Iris pigment epithelial cell (primary cell): ENCODE results near the gene FLAD1.
A peak's percentile ranks its signal among the peaks of the same experiment; 100 is the strongest.

ENCODE experiments used
- DNase-seq: peaks from one replicate; pipeline ENCODE4 v3.0.0-alpha.2; 2011; ENCODE audit warnings: low read depth

The FLAD1 gene

GRCh38 chr1:155004352-155005075, 21.4 kb downstream of the FLAD1 start:
- DNase-seq: no peak

DNA sequence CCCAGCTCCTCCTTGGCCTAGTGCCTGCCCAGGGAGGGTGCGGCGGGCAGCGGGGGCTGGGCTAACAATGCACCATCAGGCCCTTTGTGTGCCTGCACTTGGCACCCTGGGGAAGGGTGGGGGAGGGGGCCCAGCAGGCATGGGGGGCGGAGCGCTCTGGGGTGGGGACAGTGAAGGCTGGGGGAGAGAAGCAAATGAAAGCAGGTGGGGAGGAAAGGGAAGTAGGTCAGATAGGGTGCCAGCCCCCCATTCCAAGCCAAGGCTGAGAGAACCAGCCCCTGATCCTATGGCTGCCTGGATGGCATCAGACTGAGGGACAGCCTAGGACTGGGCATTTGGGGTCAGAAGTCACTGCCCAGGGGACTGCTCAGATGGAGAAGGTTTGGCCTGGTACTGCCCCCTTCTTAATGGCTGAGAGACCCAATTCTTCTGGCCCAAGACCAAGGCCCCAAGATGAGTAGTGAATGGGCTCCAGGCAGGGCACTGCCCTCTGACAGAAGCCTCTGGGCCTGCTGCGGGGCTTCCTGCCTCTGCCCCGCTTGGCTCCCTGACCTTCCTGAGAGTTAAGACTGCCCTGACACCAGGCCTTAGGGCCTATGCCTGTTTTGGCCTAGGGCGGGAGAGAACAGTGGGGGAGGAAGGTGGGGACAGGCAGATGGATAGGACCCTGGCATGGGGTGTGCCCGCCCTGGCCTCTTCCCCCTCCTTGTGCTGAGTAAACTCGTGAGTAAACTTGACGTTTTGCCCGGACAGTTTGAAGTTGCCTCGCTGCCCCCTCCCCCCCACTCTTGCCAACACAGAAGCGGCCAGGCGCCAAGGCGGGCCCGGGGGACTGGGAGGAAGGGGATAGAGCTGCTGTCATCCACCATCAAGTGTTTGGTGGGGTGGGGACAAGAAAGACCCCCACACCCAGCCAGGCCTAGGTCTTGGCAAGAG, 22.2 kb downstream of the FLAD1 start:
- no peak for DNase-seq

GRCh38 chr1:155006601-155007101, 23.5 kb downstream of the FLAD1 start:
- DNase-seq: no peak

GRCh38 chr1:155007251-155007828, 24.2 kb downstream of the FLAD1 start:
- no peak for DNase-seq

- DNase-seq: no peak
Observed at GRCh38 chr1:155008015-155008941, 25.1 kb downstream of the FLAD1 start.

GRCh38 chr1:155009221-155009711, 26.1 kb downstream of the FLAD1 start:
- DNase-seq: no peak

DNA sequence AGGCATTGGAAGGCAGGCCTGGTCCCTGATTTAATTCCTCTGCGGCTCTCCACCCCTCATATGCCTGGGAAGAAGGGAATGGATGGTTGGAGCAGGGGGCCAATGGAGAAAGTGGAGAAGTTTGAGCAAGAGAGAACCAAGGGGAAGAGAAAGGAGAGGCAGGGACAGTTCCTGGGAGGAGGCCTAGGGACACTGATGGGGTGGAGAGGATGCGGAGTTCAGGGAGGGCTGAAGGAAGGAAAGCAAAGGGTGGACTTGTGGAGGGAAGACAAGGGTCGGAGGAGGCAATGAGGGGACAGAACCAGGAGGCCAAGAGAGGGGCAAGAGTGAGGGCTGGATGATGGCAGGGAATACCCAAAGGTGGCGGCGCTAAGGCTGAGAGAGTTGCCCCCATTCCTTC, 26.6 kb downstream of the FLAD1 start:
- DNase-seq: no peak

DNA sequence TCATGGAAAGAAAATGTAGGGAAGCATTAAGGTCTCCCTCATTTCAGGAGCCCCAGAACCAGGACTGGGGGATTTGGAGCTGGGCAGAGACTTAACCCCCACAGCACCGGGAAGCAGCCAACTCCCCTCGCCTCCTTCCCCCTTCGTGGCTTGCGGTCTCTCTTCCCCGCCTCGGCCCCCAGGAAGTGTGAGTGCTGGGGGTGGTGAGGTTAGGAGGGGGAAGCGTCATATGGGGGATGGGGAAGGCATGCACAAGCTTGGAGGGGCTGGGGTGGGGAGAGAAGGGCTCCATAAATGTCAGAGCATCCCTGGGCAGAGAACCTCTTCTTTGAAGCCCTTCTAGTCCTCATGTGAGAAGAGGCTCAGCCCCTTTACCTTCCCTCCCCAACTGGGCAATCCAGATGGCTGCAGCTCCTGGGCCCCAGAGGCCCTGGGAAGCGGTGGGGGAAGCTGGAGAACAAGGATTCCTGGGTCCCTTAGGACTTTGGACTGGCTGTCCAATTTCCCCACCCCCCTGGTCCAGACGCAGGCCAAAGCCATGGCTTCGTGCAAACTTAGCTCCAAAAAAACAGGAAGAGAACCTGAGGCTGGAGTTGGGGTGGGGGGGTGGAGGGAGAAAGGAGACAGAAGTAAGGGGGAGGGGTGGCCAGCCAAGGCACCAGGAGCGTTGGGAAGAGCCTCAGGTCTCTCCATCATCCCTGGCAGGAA, 27.2 kb downstream of the FLAD1 start:
- DNase-seq: no peak

GRCh38 chr1:155011004-155011416, 27.9 kb downstream of the FLAD1 start:
- no peak for DNase-seq

DNA sequence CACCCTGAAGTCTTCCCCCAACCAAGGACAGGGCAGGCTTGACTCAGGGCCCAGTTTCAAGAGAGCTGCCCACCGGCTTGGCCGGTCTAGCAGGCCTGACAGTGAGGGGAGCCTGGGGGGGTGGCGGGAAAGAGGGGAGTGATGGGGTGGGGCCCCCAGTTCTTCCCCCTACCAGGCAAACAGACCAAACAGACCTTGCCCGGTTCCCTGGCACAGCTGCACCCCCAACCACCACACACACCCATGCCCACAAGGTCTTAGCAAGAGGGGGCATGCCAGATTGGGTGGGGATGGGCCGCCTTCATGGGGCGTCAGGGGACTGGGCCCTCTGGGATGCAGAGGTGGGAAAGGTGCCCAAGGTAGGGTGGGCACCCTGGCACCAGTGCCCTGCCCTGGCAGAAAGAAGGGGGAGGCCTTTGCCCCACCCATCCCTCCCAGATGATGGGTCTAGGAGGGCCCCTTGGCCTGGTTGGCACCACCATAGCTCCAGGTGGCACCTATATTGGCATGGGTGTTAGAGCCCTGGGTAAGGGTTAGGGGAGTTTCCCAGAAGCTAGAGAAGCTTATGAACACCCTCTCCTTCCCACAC, 28.4 kb downstream of the FLAD1 start:
- no peak for DNase-seq

GRCh38 chr1:155012026-155012546, 28.9 kb downstream of the FLAD1 start:
- DNase-seq: peak; percentile 46

GRCh38 chr1:155012776-155013602, 29.8 kb downstream of the FLAD1 start:
- DNase-seq: no peak

DNA sequence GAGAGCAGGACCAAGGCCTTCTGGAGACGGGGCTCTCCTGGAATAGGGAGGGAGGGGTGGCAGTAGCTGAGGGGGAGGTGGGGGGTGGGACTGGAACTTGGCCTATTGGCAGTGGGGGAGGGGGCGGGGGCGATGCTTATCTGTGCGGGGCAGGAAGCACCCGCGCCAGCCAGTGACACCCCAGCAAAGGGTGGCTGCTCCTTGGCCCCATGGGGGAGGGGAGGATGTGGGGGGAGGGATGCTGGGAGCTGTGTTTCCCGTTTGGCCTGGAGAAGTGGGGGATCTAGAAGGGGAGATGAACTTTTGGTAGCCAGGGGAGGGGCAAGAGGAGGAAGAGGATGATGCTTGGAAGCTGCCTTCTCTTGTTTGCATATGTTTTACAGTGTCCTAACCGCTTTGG, 30.5 kb downstream of the FLAD1 start:
- no peak for DNase-seq

DNA sequence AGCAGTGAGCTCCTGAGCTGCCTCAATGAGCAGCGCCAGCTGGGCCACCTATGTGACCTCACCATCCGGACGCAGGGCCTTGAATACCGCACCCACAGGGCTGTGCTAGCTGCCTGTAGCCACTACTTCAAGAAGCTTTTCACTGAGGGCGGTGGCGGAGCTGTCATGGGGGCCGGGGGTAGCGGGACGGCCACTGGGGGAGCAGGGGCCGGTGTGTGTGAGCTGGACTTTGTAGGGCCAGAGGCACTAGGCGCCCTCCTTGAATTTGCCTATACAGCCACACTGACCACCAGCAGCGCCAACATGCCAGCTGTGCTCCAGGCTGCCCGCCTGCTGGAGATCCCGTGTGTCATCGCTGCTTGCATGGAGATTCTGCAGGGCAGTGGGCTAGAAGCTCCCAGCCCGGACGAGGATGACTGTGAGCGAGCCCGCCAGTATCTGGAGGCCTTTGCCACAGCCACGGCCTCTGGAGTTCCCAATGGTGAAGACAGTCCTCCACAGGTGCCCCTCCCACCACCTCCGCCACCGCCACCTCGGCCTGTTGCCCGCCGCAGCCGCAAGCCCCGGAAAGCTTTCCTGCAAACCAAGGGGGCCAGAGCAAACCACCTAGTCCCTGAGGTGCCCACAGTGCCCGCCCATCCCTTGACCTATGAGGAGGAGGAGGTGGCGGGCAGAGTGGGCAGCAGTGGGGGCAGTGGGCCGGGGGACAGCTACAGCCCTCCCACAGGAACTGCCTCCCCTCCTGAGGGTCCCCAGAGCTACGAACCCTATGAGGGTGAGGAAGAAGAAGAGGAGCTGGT, 31.8 kb downstream of the FLAD1 start:
- DNase-seq: no peak

DNA sequence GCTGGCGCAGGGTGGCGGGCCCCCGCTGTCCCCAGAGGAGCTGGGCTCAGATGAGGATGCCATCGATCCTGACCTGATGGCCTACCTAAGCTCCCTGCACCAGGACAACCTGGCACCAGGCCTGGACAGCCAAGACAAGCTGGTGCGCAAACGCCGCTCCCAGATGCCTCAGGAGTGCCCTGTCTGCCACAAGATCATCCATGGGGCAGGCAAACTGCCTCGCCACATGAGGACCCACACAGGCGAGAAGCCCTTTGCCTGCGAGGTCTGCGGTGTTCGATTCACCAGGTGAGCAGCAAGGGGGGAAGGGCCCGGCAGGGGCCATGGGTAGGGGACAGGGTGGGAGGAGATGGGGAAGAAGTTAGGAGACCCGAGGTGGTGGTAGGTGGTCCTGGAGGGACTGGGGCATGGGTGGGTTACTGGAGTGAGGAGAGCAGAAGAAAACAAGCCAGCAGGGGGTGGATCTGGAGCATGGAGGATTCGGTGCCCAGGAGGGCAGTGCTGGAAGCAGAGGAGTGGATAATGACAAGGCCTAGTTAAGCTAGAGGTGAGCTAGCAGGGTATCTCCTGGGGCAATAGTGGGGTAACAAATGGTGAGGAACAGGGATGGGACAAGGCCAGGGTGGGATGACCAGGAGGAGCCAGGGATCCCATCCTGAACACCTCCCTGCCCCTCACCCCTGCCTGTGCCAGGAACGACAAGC, 32.5 kb downstream of the FLAD1 start:
- DNase-seq: no peak

DNA sequence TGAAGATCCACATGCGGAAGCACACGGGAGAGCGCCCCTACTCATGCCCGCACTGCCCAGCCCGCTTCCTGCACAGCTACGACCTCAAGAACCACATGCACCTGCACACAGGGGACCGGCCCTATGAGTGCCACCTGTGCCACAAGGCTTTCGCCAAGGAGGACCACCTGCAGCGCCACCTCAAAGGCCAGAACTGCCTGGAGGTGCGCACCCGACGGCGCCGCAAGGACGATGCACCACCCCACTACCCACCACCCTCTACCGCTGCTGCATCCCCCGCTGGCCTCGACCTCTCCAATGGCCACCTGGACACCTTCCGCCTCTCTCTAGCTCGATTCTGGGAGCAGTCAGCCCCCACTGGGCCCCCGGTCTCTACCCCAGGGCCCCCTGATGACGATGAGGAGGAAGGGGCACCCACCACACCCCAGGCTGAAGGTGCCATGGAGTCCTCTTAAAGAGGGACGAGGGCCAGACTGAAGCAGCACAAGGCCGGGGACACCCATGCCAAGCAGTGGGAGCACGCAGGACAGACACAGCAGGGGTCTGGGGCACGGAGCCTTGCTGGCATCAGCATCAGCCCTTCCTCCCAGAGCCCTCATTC, 33.2 kb downstream of the FLAD1 start:
- DNase-seq: no peak
